Trophoblast cell (in vitro differentiated cells and primary cell): ENCODE data around the gene PPP1R8. TPM values are rescaled to one million over a fixed set of nuclear protein-coding genes. Genes with fewer than 3 reads are reported as not detected.
A peak's percentile ranks its signal among the peaks of the same experiment; 100 is the strongest.

Experiments used
- DNase-seq, 2 donors: peaks; one replicate each; pipeline ENCODE4 v3.0.0-alpha.2; 2016
- H2AFZ ChIP-seq: 2 replicates; pipeline ENCODE4 v1.6.1; 2013; ENCODE audit warnings: low read length, moderate library complexity, mild to moderate bottlenecking; ENCODE audit not compliant: insufficient read depth, poor library complexity
- H2AK5ac ChIP-seq: 2 replicates; pipeline ENCODE4 v1.6.1; 2013; ENCODE audit warnings: mild to moderate bottlenecking, low read length
- H2BK120ac ChIP-seq: 2 replicates; pipeline ENCODE4 v1.6.1; 2013; ENCODE audit warnings: low read length, mild to moderate bottlenecking, moderate library complexity; ENCODE audit not compliant: insufficient read depth, poor library complexity
- H2BK12ac ChIP-seq: 2 replicates; pipeline ENCODE4 v1.6.1; 2013; ENCODE audit warnings: mild to moderate bottlenecking, low read length, moderate library complexity
- H2BK5ac ChIP-seq: 2 replicates; pipeline ENCODE4 v1.6.1; 2013; ENCODE audit warnings: low read length, low read depth, moderate library complexity, mild to moderate bottlenecking; ENCODE audit not compliant: poor library complexity
- H3K14ac ChIP-seq: 2 replicates; pipeline ENCODE4 v1.6.1; 2013; ENCODE audit warnings: mild to moderate bottlenecking, low read length
- H3K18ac ChIP-seq: 2 replicates; pipeline ENCODE4 v1.6.1; 2013; ENCODE audit warnings: mild to moderate bottlenecking, low read length
- H3K23ac ChIP-seq: 2 replicates; pipeline ENCODE4 v1.6.1; 2013; ENCODE audit warnings: low read length
- H3K27ac ChIP-seq: 2 replicates; pipeline ENCODE4 v1.5.1; 2013; ENCODE audit warnings: low read depth, mild to moderate bottlenecking, inconsistent platforms, low read length, moderate library complexity
- H3K27me3 ChIP-seq: 2 replicates; pipeline ENCODE4 v1.6.1; 2013; ENCODE audit warnings: inconsistent platforms, mild to moderate bottlenecking, low read length, moderate library complexity; ENCODE audit not compliant: insufficient read depth
- H3K36me3 ChIP-seq, 2 experiments: 1 replicate in 1 of 2; 2 replicates in 1 of 2; pipeline ENCODE4 v1.6.1; 2013; ENCODE audit warnings: low read length in 2 of 2, mild to moderate bottlenecking in 2 of 2, moderate library complexity in 1 of 2; ENCODE audit not compliant: insufficient read depth in 2 of 2, control insufficient read depth in 1 of 2
- H3K4ac ChIP-seq: 2 replicates; pipeline ENCODE4 v1.6.1; 2013; ENCODE audit warnings: low read depth, mild to moderate bottlenecking, low read length, moderate library complexity
- H3K4me1 ChIP-seq, 2 experiments: 1 replicate in 1 of 2; 2 replicates in 1 of 2; pipeline ENCODE4 v1.6.1; 2013; ENCODE audit warnings: low read length in 2 of 2, mild to moderate bottlenecking in 2 of 2, moderate library complexity in 1 of 2; ENCODE audit not compliant: insufficient read depth in 2 of 2, control insufficient read depth in 1 of 2
- H3K4me2 ChIP-seq: 2 replicates; pipeline ENCODE4 v1.6.1; 2013; ENCODE audit warnings: inconsistent platforms, mild to moderate bottlenecking, low read length, moderate library complexity
- H3K4me3 ChIP-seq: 2 replicates; pipeline ENCODE4 v1.5.1; 2013; ENCODE audit warnings: mild to moderate bottlenecking, low read depth, low read length, inconsistent platforms
- H3K79me1 ChIP-seq: one replicate; pipeline ENCODE4 v1.6.1; 2013; ENCODE audit warnings: low read length
- H3K79me2 ChIP-seq: 2 replicates; pipeline ENCODE4 v1.6.1; 2013; ENCODE audit warnings: low read length, mild to moderate bottlenecking; ENCODE audit not compliant: control insufficient read depth, insufficient read depth, poor library complexity
- H3K9ac ChIP-seq: 2 replicates; pipeline ENCODE4 v1.6.1; 2013; ENCODE audit warnings: mild to moderate bottlenecking, low read length
- H3K9me3 ChIP-seq: 2 replicates; pipeline ENCODE4 v1.6.1; 2013; ENCODE audit warnings: low read depth, mild to moderate bottlenecking, control low read depth, inconsistent platforms, low read length; ENCODE audit not compliant: insufficient read depth
- H4K12ac ChIP-seq: 2 replicates; pipeline ENCODE4 v1.6.1; 2013; ENCODE audit warnings: low read depth, mild to moderate bottlenecking, low read length, moderate library complexity
- H4K8ac ChIP-seq: 2 replicates; pipeline ENCODE4 v1.6.1; 2013; ENCODE audit warnings: low read depth, mild to moderate bottlenecking, low read length, moderate library complexity
- H4K91ac ChIP-seq: one replicate; pipeline ENCODE4 v1.6.1; 2013; ENCODE audit warnings: low read depth, mild to moderate bottlenecking, low read length, moderate library complexity
- WGBS: extraction: QIAGEN DNeasy Blood & Tissue Kit; methylation state at CpG from one replicate; pipeline ENCODE4 v1.1.7; 2013; ENCODE audit warnings: missing lambda C conversion rate; ENCODE audit not compliant: insufficient read length, insufficient coverage; ENCODE audit errors: extremely low coverage; 5-methylcytosine and 5-hydroxymethylcytosine counted together
- polyA plus RNA-seq: library from polyadenylated mRNA; stranded (reverse); fragments of 200-250 nt; gene quantifications from 2 replicates; pipeline ENCODE4 v1.2.3, GENCODE V29; 2013

Gene PPP1R8
- polyA plus RNA-seq = 31.4 and 32.0 TPM in 2 replicates

- Histone ChIP-seq H2BK120ac (peak within 1 kb of the TSS; percentile 37), H2AK5ac (peak within 1 kb of the TSS; percentile 51), H3K4ac (peak within 1 kb of the TSS; percentile 93), H2BK5ac (peak within 1 kb of the TSS; percentile 47), H3K4me3 (peak within 1 kb of the TSS; percentile 90), H4K8ac (peak within 1 kb of the TSS; percentile 98), H4K12ac (peak within 1 kb of the TSS; percentile 98), H2BK12ac (no peak within 1 kb of the TSS), H3K79me1 (peaks cover 9% of the 10 kb centered on the region), H3K36me3 (peaks cover 3 to 8% of the 10 kb centered on the region in 2 experiments), H3K9ac (peak within 1 kb of the TSS; percentile 95), H3K79me2 (peaks cover 10% of the 10 kb centered on the region), H3K4me2 (peak within 1 kb of the TSS; percentile 62), H3K4me1 (peaks cover 0 to 7% of the 10 kb centered on the region in 2 experiments), H3K9me3 (no peaks in the 10 kb centered on the region), H3K14ac (peak within 1 kb of the TSS; percentile 77), H3K27me3 (no peaks in the 10 kb centered on the region), H4K91ac (peak within 1 kb of the TSS; percentile 78), H3K23ac (no peak within 1 kb of the TSS), H2AFZ (peak within 1 kb of the TSS; percentile 81), H3K18ac (peak within 1 kb of the TSS; percentile 72), H3K27ac (peak within 1 kb of the TSS; percentile 70)
- WGBS = no CpG with 5 or more reads among the region's 60 CpGs
- DNase-seq = peak; percentile 97 to 98
Measured at GRCh38 chr1:27830621-27831440, at the start of gene PPP1R8. PPP1R8 (plus strand) TSS chr1:27830782; CDS start chr1:27830836, 54 bp downstream.

GRCh38 chr1:27782950-27783349 is 47.6 kb upstream of the PPP1R8 start:
- Histone ChIP-seq H4K12ac (no peak overlapping the region), H3K79me1 (peaks cover 2% of the 10 kb centered on the region), H3K14ac (no peak overlapping the region), H4K91ac (no peak overlapping the region), H3K4me3 (no peak overlapping the region), H3K79me2 (no peaks in the 10 kb centered on the region), H3K4me2 (no peak overlapping the region), H3K27me3 (no peaks in the 10 kb centered on the region), H2BK120ac (no peak overlapping the region), H3K36me3 (peaks cover 0 to 4% of the 10 kb centered on the region in 2 experiments), H3K23ac (no peak overlapping the region), H3K27ac (no peak overlapping the region), H4K8ac (no peak overlapping the region), H3K9me3 (no peaks in the 10 kb centered on the region), H2AFZ (no peak overlapping the region), H3K4me1 (peaks cover 3 to 5% of the 10 kb centered on the region in 2 experiments), H3K9ac (no peak overlapping the region), H3K4ac (no peak overlapping the region), H3K18ac (no peak overlapping the region), H2AK5ac (no peak overlapping the region), H2BK12ac (no peak overlapping the region), H2BK5ac (no peak overlapping the region)
- WGBS = no CpG with 5 or more reads among the region's 3 CpGs
- no peak for DNase-seq

GRCh38 chr1:27784700-27785099 is 45.9 kb upstream of the PPP1R8 start:
- H3K79me2 ChIP-seq = no peaks in the 10 kb centered on the region

GRCh38 chr1:27785781-27786455 is 44.7 kb upstream of the PPP1R8 start:
- H2AK5ac ChIP-seq = no peak overlapping the region
- peaks cover 2% of the 10 kb centered on the region for H3K79me1 ChIP-seq
- H2BK5ac ChIP-seq = no peak overlapping the region
- H3K27ac ChIP-seq = peak overlapping the region; percentile 22
- no peak overlapping the region for H2BK120ac ChIP-seq
- H3K79me2 ChIP-seq = no peaks in the 10 kb centered on the region
- H3K4me2 ChIP-seq = no peak overlapping the region
- no peak overlapping the region for H3K9ac ChIP-seq
- peaks cover 3 to 5% of the 10 kb centered on the region in 2 experiments for H3K4me1 ChIP-seq
- DNase-seq = peak; percentile 73 to 84
- H3K4ac ChIP-seq = no peak overlapping the region
- no peak overlapping the region for H4K8ac ChIP-seq
- H3K23ac ChIP-seq = no peak overlapping the region
- H2AFZ ChIP-seq = no peak overlapping the region
- peak overlapping the region; percentile 32 for H2BK12ac ChIP-seq
- H3K9me3 ChIP-seq = no peaks in the 10 kb centered on the region
- peaks cover 3 to 6% of the 10 kb centered on the region in 2 experiments for H3K36me3 ChIP-seq
- no peak overlapping the region for H3K18ac ChIP-seq
- H4K12ac ChIP-seq = no peak overlapping the region
- H3K27me3 ChIP-seq = no peaks in the 10 kb centered on the region
- H3K4me3 ChIP-seq = no peak overlapping the region
- peak overlapping the region; percentile 24 for H3K14ac ChIP-seq
- H4K91ac ChIP-seq = no peak overlapping the region

More at GRCh38 chr1:27784700-27785099, 45.9 kb upstream of the PPP1R8 start:
- no CpG with 5 or more reads among the region's 1 CpG for WGBS
- H3K4me1 ChIP-seq = peaks cover 3 to 5% of the 10 kb centered on the region in 2 experiments
- no peak overlapping the region for H3K4me3 ChIP-seq
- no peaks in the 10 kb centered on the region for H3K9me3 ChIP-seq
- no peaks in the 10 kb centered on the region for H3K27me3 ChIP-seq
- peaks cover 2% of the 10 kb centered on the region for H3K79me1 ChIP-seq
- H2AFZ ChIP-seq = no peak overlapping the region
- H2AK5ac ChIP-seq = no peak overlapping the region
- no peak overlapping the region for H4K91ac ChIP-seq
- H4K12ac ChIP-seq = no peak overlapping the region
- H2BK120ac ChIP-seq = no peak overlapping the region
- H3K27ac ChIP-seq = no peak overlapping the region
- H3K14ac ChIP-seq = no peak overlapping the region
- H3K9ac ChIP-seq = no peak overlapping the region
- H2BK12ac ChIP-seq = no peak overlapping the region
- H4K8ac ChIP-seq = no peak overlapping the region
- no peak overlapping the region for H2BK5ac ChIP-seq
- H3K4ac ChIP-seq = no peak overlapping the region
- peaks cover 0 to 4% of the 10 kb centered on the region in 2 experiments for H3K36me3 ChIP-seq
- H3K4me2 ChIP-seq = no peak overlapping the region
- no peak overlapping the region for H3K23ac ChIP-seq
- H3K18ac ChIP-seq = no peak overlapping the region
- no peak for DNase-seq
